ENCODE data around the gene FERMT3. TPM values are rescaled to one million over a fixed set of nuclear protein-coding genes. Genes with fewer than 3 reads are reported as not detected.

The FERMT3 gene
- total and polyA plus RNA-seq, 4 donors = 3.4 to 47.2 (median 9.7) TPM

- no peaks in the 10 kb centered on the region for H3K27me3 ChIP-seq (ENCODE audit: control insufficient read depth in 4 of 4, insufficient read depth in 4 of 4, low read length in 3 of 4)
- DNase-seq (ENCODE audit: low spot score) = no peak
- under 1% methylated on average over 52 of the region's 52 CpGs for WGBS
- peaks cover 2 to 22% (median 17%) of the 10 kb centered on the region in 4 donors for H3K4me1 ChIP-seq (ENCODE audit: control insufficient read depth in 4 of 4, insufficient read depth in 4 of 4, low read length in 3 of 4)
- H3K27ac ChIP-seq (ENCODE audit: low read depth in 1 of 2, low read length in 2 of 2) = peak overlapping the region; percentile 92 to 95
- no peaks in the 10 kb centered on the region for H3K36me3 ChIP-seq (ENCODE audit: control insufficient read depth in 4 of 4, insufficient read depth in 3 of 4, low read depth in 1 of 4, low read length in 3 of 4)
- H3K9ac ChIP-seq (ENCODE audit: low read depth in 1 of 2, low read length in 2 of 2) = peak overlapping the region; percentile 76 to 87
- TF ChIP-seq MAX (IDR thresholded peaks at IDR 0.05) (peak; percentile 50), RAD21 (IDR thresholded peaks at IDR 0.05) (peak in 1 of 2 donors; percentile 53), HNF4G (IDR thresholded peaks at IDR 0.05) (no peak), CTCF (IDR thresholded peaks at IDR 0.05; ENCODE audit: low read depth, low read length, missing input control) (peak; percentile 34), REST (IDR thresholded peaks at IDR 0.05) (peak; percentile 95)
- TF ChIP-seq, protein P1, sequence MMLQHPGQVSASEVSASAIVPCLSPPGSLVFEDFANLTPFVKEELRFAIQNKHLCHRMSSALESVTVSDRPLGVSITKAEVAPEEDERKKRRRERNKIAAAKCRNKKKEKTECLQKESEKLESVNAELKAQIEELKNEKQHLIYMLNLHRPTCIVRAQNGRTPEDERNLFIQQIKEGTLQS (IDR thresholded peaks at IDR 0.05) = no peak
- H3K4me3 ChIP-seq (ENCODE audit: low read depth in 1 of 3, low read length in 3 of 3) = peak overlapping the region; percentile 57 to 83 (median 65)
- H3K9me3 ChIP-seq (ENCODE audit: control insufficient read depth in 4 of 4, low read length in 3 of 4) = no peaks in the 10 kb centered on the region
Measured at GRCh38 chr11:64185175-64185692, 21.3 kb upstream of the FERMT3 start.

DNA sequence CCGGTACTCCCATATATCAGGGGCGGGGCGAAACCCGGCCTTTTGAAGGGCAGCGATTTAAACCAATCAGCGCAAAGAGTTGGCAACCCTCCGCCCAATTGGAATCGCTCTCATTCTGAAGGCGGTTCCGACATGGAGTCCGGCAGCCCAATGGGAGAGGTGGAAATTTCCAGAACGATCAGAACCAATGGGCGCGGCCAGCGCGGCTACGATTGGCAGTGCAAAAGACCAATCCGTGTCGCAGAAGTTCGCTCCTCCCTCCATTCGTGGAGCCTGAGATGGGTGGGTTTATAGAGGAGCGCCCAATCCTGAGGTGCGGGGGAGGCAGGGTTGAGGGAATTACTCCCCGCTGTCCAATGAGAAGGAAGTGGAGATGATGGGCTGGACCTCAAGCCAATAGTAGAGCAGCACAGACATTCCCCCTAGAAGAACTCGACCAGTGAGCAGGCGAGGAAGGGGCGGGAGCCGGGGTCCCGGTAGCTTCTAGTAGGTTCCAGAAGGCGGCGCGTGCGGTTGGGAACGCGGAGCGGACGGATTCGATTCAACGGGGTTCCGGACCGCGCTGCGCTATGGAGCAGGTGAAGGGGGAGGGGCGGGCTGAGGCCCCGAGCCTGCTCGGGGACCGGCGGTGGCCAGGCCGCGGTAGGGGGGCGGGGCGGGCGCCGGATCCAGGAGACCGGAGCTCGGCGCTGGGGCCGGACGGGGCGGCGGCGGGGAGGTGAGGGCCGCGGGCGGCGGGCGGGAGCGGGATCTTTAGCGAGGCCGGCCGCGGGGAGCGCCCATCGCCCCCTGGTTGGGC lies 20.6 kb upstream of the FERMT3 start, which contains the start of gene STIP1:
TSS of gene STIP1 (plus strand) at position 479 of the 799 bp plus-strand sequence. CDS start at position 570, 91 bp downstream.
- peak within 1 kb of the TSS; percentile 57 to 83 (median 65) for H3K4me3 ChIP-seq (ENCODE audit: low read depth in 1 of 3, low read length in 3 of 3)
- under 1% methylated on average over 74 of the region's 74 CpGs for WGBS
- peak within 1 kb of the TSS; percentile 76 to 87 for H3K9ac ChIP-seq (ENCODE audit: low read depth in 1 of 2, low read length in 2 of 2)
- H3K27me3 ChIP-seq (ENCODE audit: control insufficient read depth in 4 of 4, insufficient read depth in 4 of 4, low read length in 3 of 4) = no peaks in the 10 kb centered on the region
- DNase-seq (ENCODE audit: low spot score) = peak; percentile 99
- peak within 1 kb of the TSS; percentile 92 to 95 for H3K27ac ChIP-seq (ENCODE audit: low read depth in 1 of 2, low read length in 2 of 2)
- H3K36me3 ChIP-seq (ENCODE audit: control insufficient read depth in 4 of 4, insufficient read depth in 3 of 4, low read depth in 1 of 4, low read length in 3 of 4) = no peaks in the 10 kb centered on the region
- peaks cover 2 to 25% (median 17%) of the 10 kb centered on the region in 4 donors for H3K4me1 ChIP-seq (ENCODE audit: control insufficient read depth in 4 of 4, insufficient read depth in 4 of 4, low read length in 3 of 4)
- H3K9me3 ChIP-seq (ENCODE audit: control insufficient read depth in 4 of 4, low read length in 3 of 4) = no peaks in the 10 kb centered on the region
- TF ChIP-seq CTCF (IDR thresholded peaks at IDR 0.05; ENCODE audit: low read depth, low read length, missing input control) (peak; percentile 6), RAD21 (IDR thresholded peaks at IDR 0.05) (peak in 1 of 2 donors; percentile 52), HNF4A (conservative IDR thresholded peaks at IDR 0.05) (no peak), FOXA1 (IDR thresholded peaks at IDR 0.05) (no peak), SP1 (IDR thresholded peaks at IDR 0.05) (peak; percentile 100), MAX (IDR thresholded peaks at IDR 0.05) (peak; percentile 94), TAF1 (conservative IDR thresholded peaks at IDR 0.05) (peak; percentile 72), REST (IDR thresholded peaks at IDR 0.05) (no peak), RXRA (IDR thresholded peaks at IDR 0.05) (peak in 1 of 2 donors; percentile 43), EGR1 (IDR thresholded peaks at IDR 0.05; ENCODE audit: low read depth in 2 of 2) (peak; percentile 94 to 98), FOXA2 (IDR thresholded peaks at IDR 0.05) (no peak), GABPA (IDR thresholded peaks at IDR 0.05 in 1 of 2, conservative IDR thresholded peaks at IDR 0.05 in 1 of 2) (peak; percentile 56 to 72), JUND (IDR thresholded peaks at IDR 0.05) (peak in 1 of 2 donors; percentile 22)
- TF ChIP-seq, protein P1 (IDR thresholded peaks at IDR 0.05) = peak; percentile 18
